Naive thymus-derived CD4-positive, alpha-beta T cell (primary cell): ENCODE measurements around the gene BCORL1. TPM values are rescaled to one million over a fixed set of nuclear protein-coding genes. Genes with fewer than 3 reads are reported as not detected.

Source experiments
- ATAC-seq: fragments of 150-1000 bp; cut with Tn5 transposase; 2 replicates; pipeline ENCODE4 v1.10.0; 2021; ENCODE audit warnings: mild to moderate bottlenecking, moderate library complexity
- CTCF ChIA-PET: fragments of 350-600 bp; sonication (Branson Sonifier 250); formaldehyde crosslinking; loops from one replicate; lab custom pipeline; 2021; ENCODE audit warnings: antibody characterized with exemption; lab: Charles Lee
- POLR2A ChIA-PET: fragments of 350-600 bp; sonication (Branson Sonifier 250); formaldehyde crosslinking; loops from one replicate; lab custom pipeline; 2021; ENCODE audit warnings: antibody characterized with exemption, inconsistent platforms; lab: Charles Lee
- DNase-seq, 9 donors: peaks; one replicate each; pipeline versions ENCODE4 v3.0.0 to v3.0.0-alpha.2; 2020 to 2022; ENCODE audit warnings: mixed read lengths in 1 of 9
- H3K27ac ChIP-seq: one replicate; pipeline ENCODE4 v1.7.0; 2013; ENCODE audit warnings: mild to moderate bottlenecking, low read depth, low read length, moderate library complexity
- H3K27me3 ChIP-seq, 2 donors: one replicate each; pipeline ENCODE4 v1.7.0; 2013; ENCODE audit warnings: low read length in 2 of 2, mild to moderate bottlenecking in 2 of 2, moderate library complexity in 2 of 2; ENCODE audit not compliant: control insufficient read depth in 2 of 2, insufficient read depth in 2 of 2
- H3K36me3 ChIP-seq, 3 experiments: 1 replicate in 2 of 3; 2 replicates in 1 of 3; pipeline ENCODE4 v1.7.0; 2013; ENCODE audit warnings: low read length in 3 of 3, mild to moderate bottlenecking in 3 of 3, moderate library complexity in 1 of 3; ENCODE audit not compliant: insufficient read depth in 3 of 3, control insufficient read depth in 2 of 3
- H3K4me1 ChIP-seq, 2 donors: one replicate each; pipeline ENCODE4 v1.7.0; 2013; ENCODE audit warnings: low read length in 2 of 2, mild to moderate bottlenecking in 2 of 2, moderate library complexity in 1 of 2; ENCODE audit not compliant: control insufficient read depth in 2 of 2, insufficient read depth in 2 of 2
- H3K4me3 ChIP-seq: 2 replicates; pipeline ENCODE4 v1.7.0; 2013; ENCODE audit warnings: mild to moderate bottlenecking, low read length
- H3K9me3 ChIP-seq, 3 experiments: 1 replicate in 2 of 3; 2 replicates in 1 of 3; pipeline ENCODE4 v1.7.0; 2013; ENCODE audit warnings: low read length in 3 of 3; ENCODE audit not compliant: control insufficient read depth in 2 of 3
- H3K27ac Mint-ChIP-seq, 9 donors: one replicate each; pipeline ENCODE4 v1.8.0; 2020 to 2022; ENCODE audit warnings: mixed read lengths in 9 of 9, mild to moderate bottlenecking in 8 of 9, moderate library complexity in 5 of 9, inconsistent platforms in 2 of 9
- H3K27me3 Mint-ChIP-seq, 5 donors: one replicate each; pipeline ENCODE4 v1.8.0; 2021 to 2022; ENCODE audit warnings: mixed read lengths in 5 of 5, mild to moderate bottlenecking in 1 of 5
- H3K36me3 Mint-ChIP-seq, 5 donors: one replicate each; pipeline ENCODE4 v1.8.0; 2020 to 2022; ENCODE audit warnings: mixed read lengths in 5 of 5, mild to moderate bottlenecking in 3 of 5, inconsistent platforms in 1 of 5
- H3K4me1 Mint-ChIP-seq, 7 donors: one replicate each; pipeline ENCODE4 v1.8.0; 2020 to 2022; ENCODE audit warnings: mixed read lengths in 7 of 7, mild to moderate bottlenecking in 3 of 7, inconsistent platforms in 1 of 7
- H3K4me3 Mint-ChIP-seq, 10 donors: one replicate each; pipeline ENCODE4 v1.8.0; 2020 to 2022; ENCODE audit warnings: mild to moderate bottlenecking in 10 of 10, mixed read lengths in 10 of 10, moderate library complexity in 6 of 10, inconsistent platforms in 2 of 10
- H3K9me3 Mint-ChIP-seq, 11 donors: one replicate each; pipeline ENCODE4 v1.8.0; 2020 to 2022; ENCODE audit warnings: mixed read lengths in 11 of 11, mild to moderate bottlenecking in 4 of 11, inconsistent platforms in 1 of 11, moderate library complexity in 1 of 11
- intact Hi-C, 2 donors: fragments of 100-400 bp; cut with micrococcal nuclease; formaldehyde crosslinking; loops; one replicate each; pipeline ENCODE4 v1.15.1; 2023
- polyA plus RNA-seq, 2 donors: library from polyadenylated mRNA; unstranded; fragments of 300-500 nt; fragmentation: Illumina TruSeq; gene quantifications; one replicate each; pipeline ENCODE4 v1.2.3, GENCODE V29; 2021
- total RNA-seq, 6 experiments: library from RNA in 5 of 6; stranded (reverse) in 5 of 6; gene quantifications; 1 replicate in 5 of 6; 2 replicates in 1 of 6; pipeline ENCODE4 v1.2.3 and lab custom pipeline; 2021 to 2026

BCORL1 gene
- total and polyA plus RNA-seq, 7 experiments from 2014 or later = 0.64 to 8.9 (median 7.4) TPM

DNA sequence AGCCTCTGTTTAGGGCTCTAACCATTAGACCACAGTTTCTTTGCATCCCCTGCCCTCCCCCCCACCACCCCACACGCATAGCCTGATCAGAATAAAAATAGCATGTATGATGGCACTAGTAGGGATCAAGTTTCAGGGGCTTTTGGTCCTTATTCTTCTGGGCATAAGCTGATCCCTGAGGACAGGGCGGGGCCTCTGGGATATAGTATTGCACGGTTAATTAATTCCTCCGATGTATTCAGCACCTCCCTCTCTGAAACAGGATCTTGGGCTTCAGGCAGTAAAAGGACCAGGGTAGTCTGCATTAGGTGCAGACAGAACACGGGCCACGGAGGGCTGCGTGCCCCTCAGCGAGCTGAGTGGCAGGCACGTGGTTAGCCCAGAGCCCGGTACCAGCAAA is 70.8 kb downstream of the BCORL1 start:
- Histone ChIP-seq H3K27ac (no peak overlapping the region), H3K27me3 (no peaks in the 10 kb centered on the region), H3K36me3 (peaks cover 0 to 42% (median 8%) of the 10 kb centered on the region in 3 experiments), H3K4me1 (no peaks in the 10 kb centered on the region), H3K4me3 (no peak overlapping the region), H3K9me3 (no peaks in the 10 kb centered on the region)
- no peak for ATAC-seq
- peaks cover 0 to 3% (median 0%) of the 10 kb centered on the region in 11 donors for H3K9me3 Mint-ChIP-seq
- no peak overlapping the region for H3K4me3 Mint-ChIP-seq
- CTCF ChIA-PET = interaction anchor here (0.5 to 0.9 kb wide), 2 partner anchors 16 to 21 kb away, joined by 3 read pairs; no protein-coding TSS in a partner anchor
- POLR2A ChIA-PET = no interaction called here
- intact Hi-C loops = no loop called here
- H3K4me1 Mint-ChIP-seq = no peaks in the 10 kb centered on the region
- no peak overlapping the region for H3K27ac Mint-ChIP-seq
- no peak for DNase-seq
- peaks cover 0 to 9% (median 4%) of the 10 kb centered on the region in 5 donors for H3K36me3 Mint-ChIP-seq
- H3K27me3 Mint-ChIP-seq = no peaks in the 10 kb centered on the region

DNA sequence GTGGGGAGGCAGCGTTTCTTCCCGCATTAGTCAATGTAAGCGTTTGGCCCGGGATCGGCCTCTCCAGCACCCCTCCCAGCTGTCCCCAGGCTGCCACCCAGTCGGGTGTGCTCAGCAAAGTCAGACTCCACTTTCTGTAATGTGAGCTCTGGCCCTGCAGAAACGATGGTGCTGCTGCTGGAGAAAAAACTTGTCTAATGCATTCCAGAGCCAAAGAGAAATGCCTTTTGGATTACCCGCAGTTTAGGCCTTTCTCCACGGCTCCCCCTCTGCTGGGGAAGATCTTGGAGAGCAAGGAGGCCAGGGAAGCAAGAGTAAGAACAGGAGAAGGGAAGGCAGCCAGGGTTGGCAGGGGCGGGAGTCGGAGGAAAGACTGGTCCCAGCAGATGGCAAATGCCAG is 72.7 kb downstream of the BCORL1 start:
- no peaks in the 10 kb centered on the region for H3K4me1 ChIP-seq
- Mint-ChIP-seq H3K36me3 (peaks cover 0 to 5% (median 0%) of the 10 kb centered on the region in 5 donors), H3K4me3 (no peak overlapping the region), H3K27ac (no peak overlapping the region), H3K4me1 (peaks cover 0 to 9% (median 0%) of the 10 kb centered on the region in 7 donors), H3K9me3 (no peaks in the 10 kb centered on the region), H3K27me3 (no peaks in the 10 kb centered on the region)
- H3K4me3 ChIP-seq = no peak overlapping the region
- H3K27me3 ChIP-seq = no peaks in the 10 kb centered on the region
- H3K27ac ChIP-seq = no peak overlapping the region
- ChIA-PET CTCF (no interaction called here), POLR2A (interaction anchor here (0.5 kb wide), 1 partner anchor 224 kb away, joined by 3 read pairs; no protein-coding TSS in a partner anchor)
- H3K9me3 ChIP-seq = no peaks in the 10 kb centered on the region
- no peak for ATAC-seq
- peaks cover 0 to 36% (median 8%) of the 10 kb centered on the region in 3 experiments for H3K36me3 ChIP-seq
- intact Hi-C loops = no loop called here
- DNase-seq = no peak

DNA sequence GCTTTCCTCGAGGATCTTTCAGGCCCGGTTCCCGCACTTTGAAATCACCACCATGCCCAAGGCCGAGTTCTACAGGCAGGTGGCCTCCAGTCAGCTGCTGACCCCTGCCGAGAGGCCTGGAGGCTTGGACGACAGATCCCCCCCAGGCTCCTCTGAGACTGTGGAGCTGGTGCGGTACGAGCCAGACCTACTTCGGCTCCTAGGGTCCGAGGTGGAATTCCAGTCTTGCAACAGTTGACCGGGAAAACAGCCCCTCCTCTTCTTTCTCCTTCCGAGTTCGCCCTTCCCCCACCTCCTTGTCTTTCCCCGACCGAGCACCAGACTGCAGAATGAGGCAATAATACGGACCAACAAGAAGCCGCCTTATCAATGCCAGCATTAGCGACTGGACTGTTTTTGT is 73.5 kb downstream of the BCORL1 start:
- ChIA-PET POLR2A (no interaction called here), CTCF (no interaction called here)
- Histone ChIP-seq H3K4me3 (no peak overlapping the region), H3K27me3 (no peaks in the 10 kb centered on the region), H3K36me3 (peaks cover 0 to 29% (median 8%) of the 10 kb centered on the region in 3 experiments), H3K27ac (no peak overlapping the region), H3K9me3 (no peaks in the 10 kb centered on the region), H3K4me1 (no peaks in the 10 kb centered on the region)
- ATAC-seq (no peak), DNase-seq (no peak)
- Mint-ChIP-seq H3K4me1 (peaks cover 0 to 11% (median under 1%) of the 10 kb centered on the region in 7 donors), H3K27me3 (no peaks in the 10 kb centered on the region), H3K9me3 (no peaks in the 10 kb centered on the region), H3K27ac (no peak overlapping the region), H3K4me3 (no peak overlapping the region), H3K36me3 (peaks cover 0 to 5% (median 0%) of the 10 kb centered on the region in 5 donors)
- intact Hi-C loops = no loop called here

DNA sequence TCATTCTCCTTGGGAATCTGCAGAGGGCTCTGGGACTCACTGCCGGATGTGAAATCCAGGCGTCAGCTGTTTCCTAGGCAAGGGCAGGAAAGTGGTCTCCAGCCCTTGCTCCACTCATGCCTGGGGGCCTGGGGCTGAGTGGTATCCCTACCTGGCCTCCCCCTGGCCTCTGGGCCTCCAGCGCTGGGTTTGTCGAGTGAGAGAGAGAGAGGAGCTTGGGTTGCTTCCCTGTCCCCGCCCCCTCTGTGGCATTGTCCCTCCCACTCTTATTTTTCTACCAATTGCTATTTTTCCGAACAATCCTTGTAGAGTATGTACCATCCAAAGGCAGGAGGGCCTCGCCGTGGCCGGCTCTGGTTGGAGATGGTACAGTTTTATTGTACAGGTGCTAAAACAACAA is 74.8 kb downstream of the BCORL1 start:
- CTCF ChIA-PET = no interaction called here

DNA sequence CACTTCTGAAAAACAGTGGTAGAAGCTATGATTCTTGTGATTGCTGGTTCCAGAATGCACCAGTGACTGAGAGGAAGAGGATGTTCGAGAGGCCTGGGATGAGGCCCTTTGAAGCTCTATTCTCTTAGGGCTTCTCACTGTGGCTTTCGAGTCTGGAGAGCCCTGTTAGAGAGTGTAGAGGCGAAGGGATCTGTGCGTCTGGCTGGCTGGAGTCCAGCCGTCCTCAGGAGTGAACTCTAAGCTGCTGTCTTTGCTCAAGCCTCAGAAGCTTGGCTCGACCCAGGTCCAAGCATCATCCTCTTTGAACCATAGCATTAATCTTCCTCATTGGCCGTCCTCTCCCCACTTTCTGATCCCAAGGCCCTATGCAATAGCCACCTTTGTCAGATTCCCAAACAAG is 76.2 kb downstream of the BCORL1 start:
- DNase-seq (no peak), ATAC-seq (no peak)
- peaks cover 0 to 5% (median 0%) of the 10 kb centered on the region in 5 donors for H3K36me3 Mint-ChIP-seq
- intact Hi-C loops = no loop called here
- peak overlapping the region in 2 of 10 donors; percentile 40 to 70 for H3K4me3 Mint-ChIP-seq
- peaks cover 0 to 14% (median 5%) of the 10 kb centered on the region in 7 donors for H3K4me1 Mint-ChIP-seq
- no peaks in the 10 kb centered on the region for H3K27me3 Mint-ChIP-seq
- ChIA-PET CTCF (interaction anchor here (4.9 kb wide), 1 partner anchor 133 kb away, joined by 25 read pairs; no protein-coding TSS in a partner anchor), POLR2A (no interaction called here)
- H3K9me3 Mint-ChIP-seq = no peaks in the 10 kb centered on the region
- H3K36me3 ChIP-seq = peaks cover 0 to 12% (median 0%) of the 10 kb centered on the region in 3 experiments
- H3K27me3 ChIP-seq = no peaks in the 10 kb centered on the region
- peak overlapping the region in 5 of 9 donors; percentile 48 to 81 (median 63) for H3K27ac Mint-ChIP-seq
- no peak overlapping the region for H3K4me3 ChIP-seq
- H3K27ac ChIP-seq = no peak overlapping the region
- no peaks in the 10 kb centered on the region for H3K9me3 ChIP-seq
- no peaks in the 10 kb centered on the region for H3K4me1 ChIP-seq

More for the DNA sequence above, 74.8 kb downstream of the BCORL1 start:
- DNase-seq (no peak), ATAC-seq (no peak)
- Histone ChIP-seq H3K27ac (no peak overlapping the region), H3K9me3 (no peaks in the 10 kb centered on the region), H3K4me3 (no peak overlapping the region), H3K4me1 (no peaks in the 10 kb centered on the region), H3K36me3 (peaks cover 0 to 16% (median 3%) of the 10 kb centered on the region in 3 experiments), H3K27me3 (no peaks in the 10 kb centered on the region)
- H3K9me3 Mint-ChIP-seq = no peaks in the 10 kb centered on the region
- peaks cover 0 to 5% (median 0%) of the 10 kb centered on the region in 5 donors for H3K36me3 Mint-ChIP-seq
- no peaks in the 10 kb centered on the region for H3K27me3 Mint-ChIP-seq
- no peak overlapping the region for H3K27ac Mint-ChIP-seq
- POLR2A ChIA-PET = no interaction called here
- peaks cover 0 to 14% (median 5%) of the 10 kb centered on the region in 7 donors for H3K4me1 Mint-ChIP-seq
- intact Hi-C loops = no loop called here
- no peak overlapping the region for H3K4me3 Mint-ChIP-seq

DNA sequence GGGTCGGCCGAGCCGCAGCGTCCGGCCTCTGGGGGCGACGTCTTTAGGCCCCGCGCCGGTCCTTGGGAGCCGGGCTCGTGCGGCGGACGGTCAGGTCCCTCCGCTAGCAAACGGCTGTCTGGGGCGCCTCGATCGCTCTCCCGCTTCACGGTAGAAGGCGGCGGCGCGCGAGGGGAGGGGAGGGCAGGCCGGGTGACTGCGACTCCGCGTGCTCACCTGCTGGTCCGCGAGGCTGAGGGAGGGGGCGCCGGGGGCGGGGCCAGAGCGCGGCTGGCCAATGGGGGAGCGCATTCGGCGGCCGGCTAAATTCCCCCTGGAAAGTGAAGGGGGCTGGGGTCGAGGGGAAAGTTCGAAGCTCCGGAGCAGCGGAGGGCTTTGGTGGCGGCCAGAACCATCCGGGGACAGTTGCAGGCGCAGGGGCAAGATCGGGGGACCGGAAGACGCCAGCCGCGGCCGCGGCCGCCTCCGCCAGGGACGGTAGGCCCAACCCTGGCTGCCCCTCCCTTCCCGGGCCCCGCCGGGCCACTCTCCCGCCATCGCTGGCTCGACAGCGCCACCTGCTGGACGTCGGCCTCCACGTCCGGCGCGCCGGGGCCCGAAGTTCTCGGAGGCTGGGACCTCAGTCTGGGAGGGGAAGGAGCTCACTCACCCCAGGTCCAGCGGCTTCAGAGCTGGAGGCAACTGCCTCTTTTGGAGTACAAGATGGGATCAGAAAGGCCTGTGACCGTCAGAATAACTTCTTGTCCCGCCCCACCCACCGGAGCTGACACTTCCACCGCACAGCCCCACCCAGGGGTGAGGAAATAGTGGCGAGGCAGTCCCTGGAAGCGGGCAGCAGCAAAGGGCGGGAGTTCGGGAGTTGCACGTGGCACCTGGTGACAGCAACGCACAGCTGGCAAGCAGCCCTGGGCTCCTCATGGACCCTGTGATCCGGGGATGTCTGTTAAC is 78.0 kb downstream of the BCORL1 start:
- Histone ChIP-seq H3K4me1 (no peaks in the 10 kb centered on the region), H3K27me3 (no peaks in the 10 kb centered on the region), H3K27ac (peak overlapping the region; percentile 60), H3K36me3 (peaks cover 0 to 9% (median 0%) of the 10 kb centered on the region in 3 experiments), H3K4me3 (peak overlapping the region; percentile 51), H3K9me3 (no peaks in the 10 kb centered on the region)
- CTCF ChIA-PET = interaction anchor here (0.7 to 4.9 kb wide), 11 partner anchors 8 to 466 kb away, joined by 3 to 25 read pairs (median 3); no protein-coding TSS in a partner anchor
- H3K27me3 Mint-ChIP-seq = no peaks in the 10 kb centered on the region
- peak overlapping the region in 2 of 9 donors; percentile 26 to 76 for H3K27ac Mint-ChIP-seq
- POLR2A ChIA-PET = interaction anchor here (0.9 to 1.2 kb wide), 3 partner anchors 32 to 135 kb away, joined by 3 read pairs; no protein-coding TSS in a partner anchor
- intact Hi-C loops = loop anchor here (1.0 to 10.0 kb wide), 10 partner anchors 32 to 453 kb away; partner anchors contain the start of genes BCORL1 (in 2 of the 2) and ZDHHC9 (in 1 of the 2)
- H3K9me3 Mint-ChIP-seq = peaks cover 0 to under 1% (median 0%) of the 10 kb centered on the region in 11 donors
- ATAC-seq = peak; percentile 95
- peaks cover 0 to 14% (median 6%) of the 10 kb centered on the region in 7 donors for H3K4me1 Mint-ChIP-seq
- H3K36me3 Mint-ChIP-seq = peaks cover 0 to 12% (median 0%) of the 10 kb centered on the region in 5 donors
- peak overlapping the region; percentile 54 to 79 (median 71) for H3K4me3 Mint-ChIP-seq
- DNase-seq = peak; percentile 51 to 92 (median 68)
